Small intestine (tissue), 16 donors: ENCODE measurements around the gene FYCO1. TPM values are rescaled to one million over a fixed set of nuclear protein-coding genes. Genes with fewer than 3 reads are reported as not detected.
"Not testable (repeated sequence)": the region's sequence is repeated elsewhere in the genome, so short reads cannot be mapped to it uniquely, and the experiment has no call there.

Experiments
- DNase-seq, 2 donors: peaks; one replicate each; pipeline versions ENCODE4 v3.0.0 to v3.0.0-alpha.2; 2013
- FAIRE-seq: peaks from 2 replicates; lab custom pipeline; 2012; peaks lifted over from hg19 to GRCh38; lab: Jason Lieb, UNC
- H3K27ac ChIP-seq, 3 donors: one replicate each; pipeline ENCODE4 v1.5.1; 2013; ENCODE audit warnings: low read length in 2 of 3, mild to moderate bottlenecking in 2 of 3, control low read depth in 1 of 3, inconsistent platforms in 1 of 3, low read depth in 1 of 3, moderate library complexity in 1 of 3
- H3K27me3 ChIP-seq, 3 donors: one replicate each; pipeline ENCODE4 v1.6.1; 2013; ENCODE audit warnings: low read length in 3 of 3, inconsistent platforms in 1 of 3; ENCODE audit not compliant: control insufficient read depth in 3 of 3, insufficient read depth in 3 of 3
- H3K36me3 ChIP-seq, 3 donors: one replicate each; pipeline ENCODE4 v1.6.1; 2013; ENCODE audit warnings: low read length in 3 of 3, inconsistent platforms in 1 of 3, low read depth in 1 of 3, mild to moderate bottlenecking in 1 of 3, moderate library complexity in 1 of 3; ENCODE audit not compliant: control insufficient read depth in 3 of 3, insufficient read depth in 2 of 3
- H3K4me1 ChIP-seq, 3 donors: one replicate each; pipeline ENCODE4 v1.6.1; 2013; ENCODE audit warnings: low read length in 2 of 3, inconsistent platforms in 1 of 3, low read depth in 1 of 3, mild to moderate bottlenecking in 1 of 3, moderate library complexity in 1 of 3; ENCODE audit not compliant: control insufficient read depth in 3 of 3, insufficient read depth in 2 of 3
- H3K4me3 ChIP-seq, 3 donors: one replicate each; pipeline ENCODE4 v1.5.1; 2013; ENCODE audit warnings: low read length in 3 of 3, control low read depth in 1 of 3, inconsistent platforms in 1 of 3, low read depth in 1 of 3, mild to moderate bottlenecking in 1 of 3, moderate library complexity in 1 of 3
- H3K9me3 ChIP-seq, 2 donors: one replicate each; pipeline ENCODE4 v1.6.1; 2013; ENCODE audit warnings: low read depth in 1 of 2, low read length in 1 of 2; ENCODE audit not compliant: control insufficient read depth in 2 of 2, insufficient read depth in 1 of 2
- WGBS, 3 donors: extraction: QIAGEN DNeasy Blood & Tissue Kit; methylation state at CpG; one replicate each; pipeline ENCODE4 v1.1.7; 2013; 5-methylcytosine and 5-hydroxymethylcytosine counted together
- long read RNA-seq, 10 donors: transcript quantifications; one replicate each; lab custom pipeline, GENCODE V29; 2026
- polyA plus RNA-seq, 4 donors: library from polyadenylated mRNA; stranded (reverse) in 3 of 4; unstranded in 1 of 4; fragments of 200-250 nt in 3 of 4; fragments of 120-200 nt in 1 of 4; gene quantifications; one replicate each; pipeline versions ENCODE4 v1.2.1 to v1.2.3, GENCODE V29; 2013
- donor health status: healthy with polysubstance abuse.
- donor health status: control.
- donor health status: control.
- donor health status: Bipolar disorder and iron deficiency.
- donor health status: healthy.

Gene FYCO1
- 10 to 100 TPM in 1 of 4 donors, 1 to 10 TPM in 3; 6.5 to 21.1 (median 9.0) TPM for polyA plus RNA-seq
- long read RNA-seq, donor 1: 0 reads
- long read RNA-seq, donor 2, partial matches to known transcripts: 0 of 1 reads
- long read RNA-seq, donor 2, other reads (novel, unspliced or antisense): 0 of 1 reads
- long read RNA-seq, donor 3, partial matches to known transcripts: 14 of 15 reads
- long read RNA-seq, donor 3, other reads (novel, unspliced or antisense): 0 of 15 reads
- long read RNA-seq, donor 4: 0 reads
- long read RNA-seq, donor 5: 0 reads
- long read RNA-seq, donor 6, full-length matches to known transcripts: 1 of 8 reads
- long read RNA-seq, donor 6, partial matches to known transcripts: 7 of 8 reads
- long read RNA-seq, donor 6, other reads (novel, unspliced or antisense): 0 of 8 reads
- long read RNA-seq, donor 7: 0 reads
- long read RNA-seq, donor 8: 0 reads
- long read RNA-seq, donor 9: 0 reads
- long read RNA-seq, donor 10, full-length matches to known transcripts: 2 of 18 reads
- long read RNA-seq, donor 10, partial matches to known transcripts: 16 of 18 reads
- long read RNA-seq, donor 10, other reads (novel, unspliced or antisense): 0 of 18 reads

- Histone ChIP-seq H3K4me3 (peak within 1 kb of the TSS; percentile 67 to 96 (median 81)), H3K36me3 (peaks cover 0 to 2% (median 0%) of the 10 kb centered on the region in 3 donors), H3K9me3 (no peaks in the 10 kb centered on the region), H3K4me1 (peaks cover 8 to 16% (median 11%) of the 10 kb centered on the region in 3 donors), H3K27ac (peak within 1 kb of the TSS; percentile 83 to 98 (median 90)), H3K27me3 (peaks cover 0 to 8% (median 0%) of the 10 kb centered on the region in 3 donors)
- peak; percentile 91 to 96 for DNase-seq
- FAIRE-seq: no peak
- WGBS, 3 donors: 1 to 2% (median 1%) methylated on average over 47 to 67 of the region's 67 CpGs
Observed at GRCh38 chr3:45995236-45996192, at the start of gene FYCO1. Gene FYCO1, minus strand, starts transcription at chr3:45995824. Its CDS starts 10,914 bp downstream, at chr3:45984910.

- 89 to 95% (median 92%) methylated on average over 1 of the region's 1 CpG for WGBS, 3 donors
- FAIRE-seq (no peak), DNase-seq (no peak)
- H3K36me3 ChIP-seq: no peaks in the 10 kb centered on the region
- H3K4me1 ChIP-seq: no peaks in the 10 kb centered on the region
- H3K9me3 ChIP-seq: no peaks in the 10 kb centered on the region
- no peaks in the 10 kb centered on the region for H3K27me3 ChIP-seq
- no peak overlapping the region for H3K27ac ChIP-seq
- H3K4me3 ChIP-seq: no peak overlapping the region
Observed at GRCh38 chr3:46038916-46039315, 43.3 kb upstream of the FYCO1 start.

GRCh38 chr3:46038071-46038470 lies 42.4 kb upstream of the FYCO1 start:
- H3K36me3 ChIP-seq, H3K4me3 ChIP-seq, H3K4me1 ChIP-seq, DNase-seq, H3K27me3 ChIP-seq, H3K9me3 ChIP-seq, H3K27ac ChIP-seq, FAIRE-seq: not testable (repeated sequence)
- 77 to 88% (median 82%) methylated on average over 3 of the region's 3 CpGs for WGBS, 3 donors

- FAIRE-seq: no peak
Observed at GRCh38 chr3:46036191-46036590, 40.6 kb upstream of the FYCO1 start.

GRCh38 chr3:46031747-46032146 lies 36.1 kb upstream of the FYCO1 start:
- H3K27ac ChIP-seq: no peak overlapping the region
- no peaks in the 10 kb centered on the region for H3K27me3 ChIP-seq
- H3K4me3 ChIP-seq: no peak overlapping the region
- DNase-seq (no peak), FAIRE-seq (no peak)
- 94 to 95% (median 95%) methylated on average over 2 of the region's 2 CpGs for WGBS, 3 donors
- peaks cover 0 to 19% of the 10 kb centered on the region in 2 donors for H3K9me3 ChIP-seq
- no peaks in the 10 kb centered on the region for H3K36me3 ChIP-seq
- no peaks in the 10 kb centered on the region for H3K4me1 ChIP-seq

More at GRCh38 chr3:46036191-46036590, 40.6 kb upstream of the FYCO1 start:
- H3K27me3 ChIP-seq: no peaks in the 10 kb centered on the region
- 86 to 95% (median 87%) methylated on average over 1 of the region's 1 CpG for WGBS, 3 donors
- H3K9me3 ChIP-seq: peaks cover 0 to 9% of the 10 kb centered on the region in 2 donors
- no peak overlapping the region for H3K27ac ChIP-seq
- DNase-seq: no peak
- H3K4me3 ChIP-seq: no peak overlapping the region
- no peaks in the 10 kb centered on the region for H3K36me3 ChIP-seq
- no peaks in the 10 kb centered on the region for H3K4me1 ChIP-seq

GRCh38 chr3:46031269-46031668 lies 35.6 kb upstream of the FYCO1 start:
- Histone ChIP-seq H3K4me3 (no peak overlapping the region), H3K27ac (no peak overlapping the region), H3K36me3 (no peaks in the 10 kb centered on the region), H3K9me3 (peaks cover 0 to 19% of the 10 kb centered on the region in 2 donors), H3K27me3 (no peaks in the 10 kb centered on the region), H3K4me1 (no peaks in the 10 kb centered on the region)
- no peak for FAIRE-seq
- 72 to 89% (median 85%) methylated on average over 4 of the region's 4 CpGs for WGBS, 3 donors
- DNase-seq: no peak

GRCh38 chr3:46030626-46031025 lies 35.0 kb upstream of the FYCO1 start:
- H3K4me1 ChIP-seq: no peaks in the 10 kb centered on the region
- no peak for DNase-seq
- peaks cover 0 to 19% of the 10 kb centered on the region in 2 donors for H3K9me3 ChIP-seq
- no peaks in the 10 kb centered on the region for H3K36me3 ChIP-seq
- no peak for FAIRE-seq
- WGBS, 3 donors: 87 to 93% (median 88%) methylated on average over 6 of the region's 6 CpGs
- no peak overlapping the region for H3K4me3 ChIP-seq
- no peaks in the 10 kb centered on the region for H3K27me3 ChIP-seq
- H3K27ac ChIP-seq: no peak overlapping the region
